Activated T-helper 2 cell treated with anti-CD3 and anti-CD28 coated beads, Interferon-gamma antibody, Interleukin-2, Interleukin-4, amounts not matched to agents 10 μg/mL and 5 μg/mL and 100 μg/mL, durations not matched to agents 14 hours and 24 hours and 36 hours (primary cell): Measurements from ENCODE around the gene TICAM2. TPM values are rescaled to one million over a fixed set of nuclear protein-coding genes. Genes with fewer than 3 reads are reported as not detected.

ENCODE experiments used
- DNase-seq: peaks from one replicate; pipeline ENCODE4 v3.0.0; 2021; ENCODE audit warnings: low spot score
- H3K27ac Mint-ChIP-seq: one replicate; pipeline ENCODE4 v1.8.0; 2021; ENCODE audit warnings: mixed read lengths
- H3K27me3 Mint-ChIP-seq: one replicate; pipeline ENCODE4 v1.8.0; 2021; ENCODE audit warnings: low read depth, mixed read lengths
- H3K36me3 Mint-ChIP-seq: one replicate; pipeline ENCODE4 v1.8.0; 2021; ENCODE audit warnings: low read depth, mixed read lengths
- H3K4me1 Mint-ChIP-seq: one replicate; pipeline ENCODE4 v1.8.0; 2021; ENCODE audit warnings: low read depth, mixed read lengths
- H3K4me3 Mint-ChIP-seq: one replicate; pipeline ENCODE4 v1.8.0; 2021; ENCODE audit warnings: low read depth, mild to moderate bottlenecking, moderate library complexity, mixed read lengths
- H3K9me3 Mint-ChIP-seq: one replicate; pipeline ENCODE4 v1.8.0; 2021; ENCODE audit warnings: mixed read lengths
- intact Hi-C: fragments of 100-400 bp; cut with micrococcal nuclease; formaldehyde crosslinking; loops from one replicate; pipeline ENCODE4 v1.15.1; 2023
- total RNA-seq: library from RNA; stranded (reverse); gene quantifications from 2 replicates; pipeline ENCODE4 v1.2.3, GENCODE V29; 2022

Gene TICAM2
- total RNA-seq, 1 donor from 2014 or later = not detected

DNA sequence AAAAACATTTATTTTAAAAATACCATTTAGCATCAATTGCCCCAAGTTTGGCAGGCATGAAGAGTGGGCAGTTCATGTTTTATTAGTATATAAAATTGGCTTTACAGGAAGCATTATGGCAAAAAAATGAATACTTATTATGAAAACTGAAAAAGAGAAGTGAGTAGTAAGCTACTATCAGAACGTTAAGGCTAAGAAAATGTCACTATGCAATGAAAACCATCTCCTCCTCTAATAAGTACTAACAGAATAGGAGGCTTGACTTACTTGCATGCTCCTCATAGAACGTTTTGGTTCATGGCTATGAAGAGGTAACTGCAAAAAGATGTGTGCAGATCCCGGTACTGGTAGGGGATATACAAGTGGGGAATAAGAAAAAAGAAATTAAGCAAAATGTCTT is 23.6 kb downstream of the TICAM2 start:
- intact Hi-C loops = no loop called here
- Mint-ChIP-seq H3K4me1 (no peaks in the 10 kb centered on the region), H3K9me3 (no peaks in the 10 kb centered on the region), H3K4me3 (no peak overlapping the region), H3K36me3 (no peaks in the 10 kb centered on the region), H3K27me3 (peaks cover 14% of the 10 kb centered on the region), H3K27ac (no peak overlapping the region)
- DNase-seq = no peak

DNA sequence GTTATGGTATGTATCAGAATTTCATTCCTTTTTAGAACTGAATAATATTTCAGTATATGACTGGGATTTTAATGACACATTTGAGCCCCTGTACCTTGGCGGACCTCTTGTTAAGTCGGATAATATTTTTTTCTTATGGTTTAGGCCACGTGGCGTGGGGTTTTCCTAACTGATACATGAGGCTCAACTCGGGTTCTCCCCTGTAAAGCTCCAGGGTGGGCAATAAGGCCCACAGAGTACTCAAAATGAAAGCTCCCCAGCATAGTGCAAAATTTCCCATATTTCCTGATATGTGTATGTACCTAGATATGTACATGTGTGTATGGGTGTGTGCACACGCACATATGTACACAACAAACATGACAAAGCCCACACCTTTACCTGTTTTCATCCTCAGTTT is 24.5 kb downstream of the TICAM2 start:
- intact Hi-C loops = no loop called here
- no peak for DNase-seq
- Mint-ChIP-seq H3K36me3 (no peaks in the 10 kb centered on the region), H3K27me3 (peaks cover 11% of the 10 kb centered on the region), H3K9me3 (no peaks in the 10 kb centered on the region), H3K4me1 (no peaks in the 10 kb centered on the region), H3K27ac (no peak overlapping the region), H3K4me3 (no peak overlapping the region)

GRCh38 chr5:115577329-115577728 is 24.9 kb downstream of the TICAM2 start:
- no peak overlapping the region for H3K4me3 Mint-ChIP-seq
- H3K27me3 Mint-ChIP-seq = peaks cover 15% of the 10 kb centered on the region
- H3K36me3 Mint-ChIP-seq = no peaks in the 10 kb centered on the region
- DNase-seq = no peak
- no peaks in the 10 kb centered on the region for H3K4me1 Mint-ChIP-seq
- H3K9me3 Mint-ChIP-seq = no peaks in the 10 kb centered on the region
- intact Hi-C loops = no loop called here
- H3K27ac Mint-ChIP-seq = no peak overlapping the region

GRCh38 chr5:115575167-115576070 is 26.9 kb downstream of the TICAM2 start:
- no peak for DNase-seq
- Mint-ChIP-seq H3K4me1 (no peaks in the 10 kb centered on the region), H3K36me3 (no peaks in the 10 kb centered on the region), H3K27ac (no peak overlapping the region), H3K27me3 (peaks cover 21% of the 10 kb centered on the region), H3K9me3 (no peaks in the 10 kb centered on the region), H3K4me3 (no peak overlapping the region)
- intact Hi-C loops = no loop called here

DNA sequence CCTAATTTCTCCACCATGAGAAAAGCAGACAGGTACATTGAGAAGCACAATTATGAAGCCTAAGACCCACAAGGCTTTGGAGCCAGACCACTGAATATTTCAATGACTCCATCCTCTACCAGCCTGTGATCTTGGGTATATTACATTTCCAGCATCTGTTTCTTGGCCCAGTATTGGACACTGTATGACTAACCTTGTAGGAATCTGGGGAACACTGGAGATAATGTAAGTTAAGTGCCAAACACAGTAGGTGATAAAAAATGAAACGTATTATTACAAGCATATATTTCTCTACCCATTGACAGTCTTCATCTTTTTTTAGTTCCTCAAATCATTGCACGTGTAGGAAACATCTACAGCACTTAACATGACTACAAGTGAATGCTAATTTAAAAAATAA is 29.1 kb downstream of the TICAM2 start:
- H3K4me1 Mint-ChIP-seq = no peaks in the 10 kb centered on the region
- H3K36me3 Mint-ChIP-seq = no peaks in the 10 kb centered on the region
- no peak overlapping the region for H3K4me3 Mint-ChIP-seq
- DNase-seq = no peak
- intact Hi-C loops = loop anchor here (5.0 kb wide), 1 partner anchor 476 kb away; no protein-coding TSS in a partner anchor
- no peaks in the 10 kb centered on the region for H3K9me3 Mint-ChIP-seq
- no peak overlapping the region for H3K27ac Mint-ChIP-seq
- H3K27me3 Mint-ChIP-seq = peaks cover 23% of the 10 kb centered on the region

- Mint-ChIP-seq H3K4me3 (no peak overlapping the region), H3K4me1 (no peaks in the 10 kb centered on the region)
- intact Hi-C loops = loop anchor here (5.0 kb wide), 1 partner anchor 474 kb away; no protein-coding TSS in a partner anchor
Measured at GRCh38 chr5:115571441-115571878, 30.8 kb downstream of the TICAM2 start.

DNA sequence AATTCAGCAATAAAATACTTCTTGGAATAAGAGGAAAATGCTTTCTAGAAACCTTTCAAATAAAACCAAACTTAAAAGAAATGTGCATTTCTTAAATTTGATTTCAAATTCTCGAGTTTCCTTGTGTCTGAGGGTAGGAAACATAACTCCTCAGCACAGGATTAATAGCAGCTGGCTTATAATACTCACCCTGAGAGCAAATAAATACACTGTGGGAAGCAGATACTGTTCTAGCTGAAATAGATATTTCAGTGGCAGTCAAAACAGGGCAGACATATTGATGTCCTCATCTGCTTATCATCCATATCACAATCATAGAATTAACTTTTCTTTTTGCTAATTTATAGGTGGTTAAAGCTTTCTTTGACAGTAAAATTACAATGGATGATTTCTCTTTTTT is 33.6 kb downstream of the TICAM2 start:
- DNase-seq = no peak
- H3K4me1 Mint-ChIP-seq = no peaks in the 10 kb centered on the region
- no peaks in the 10 kb centered on the region for H3K36me3 Mint-ChIP-seq
- H3K27me3 Mint-ChIP-seq = peaks cover 41% of the 10 kb centered on the region
- H3K9me3 Mint-ChIP-seq = no peaks in the 10 kb centered on the region
- intact Hi-C loops = no loop called here
- no peak overlapping the region for H3K27ac Mint-ChIP-seq
- H3K4me3 Mint-ChIP-seq = no peak overlapping the region

More at GRCh38 chr5:115571441-115571878, 30.8 kb downstream of the TICAM2 start:
- peaks cover 27% of the 10 kb centered on the region for H3K27me3 Mint-ChIP-seq
- no peaks in the 10 kb centered on the region for H3K9me3 Mint-ChIP-seq
- DNase-seq = no peak
- no peaks in the 10 kb centered on the region for H3K36me3 Mint-ChIP-seq
- no peak overlapping the region for H3K27ac Mint-ChIP-seq

DNA sequence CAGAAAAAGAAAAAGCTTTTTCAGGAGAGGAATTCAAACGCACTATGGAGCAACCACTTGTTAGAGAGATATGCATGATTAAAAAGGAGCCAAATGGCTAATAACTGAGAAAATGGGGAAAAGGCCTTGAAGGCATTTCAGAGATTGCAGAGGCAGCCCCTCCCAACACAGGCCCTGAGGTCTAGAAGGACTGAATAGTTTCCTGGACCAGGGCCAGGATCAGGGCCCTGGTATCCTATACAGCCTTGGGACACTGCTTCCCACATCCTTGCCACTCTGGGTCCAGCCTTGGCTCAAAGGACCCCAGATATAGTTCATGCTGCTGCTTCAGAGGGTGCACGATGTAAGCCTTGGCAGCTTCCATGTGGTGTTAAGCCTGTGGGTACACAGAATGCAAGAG is 37.0 kb downstream of the TICAM2 start:
- Mint-ChIP-seq H3K4me3 (no peak overlapping the region), H3K9me3 (no peaks in the 10 kb centered on the region), H3K27me3 (peaks cover 35% of the 10 kb centered on the region), H3K4me1 (no peaks in the 10 kb centered on the region), H3K36me3 (no peaks in the 10 kb centered on the region), H3K27ac (no peak overlapping the region)
- intact Hi-C loops = no loop called here
- no peak for DNase-seq

DNA sequence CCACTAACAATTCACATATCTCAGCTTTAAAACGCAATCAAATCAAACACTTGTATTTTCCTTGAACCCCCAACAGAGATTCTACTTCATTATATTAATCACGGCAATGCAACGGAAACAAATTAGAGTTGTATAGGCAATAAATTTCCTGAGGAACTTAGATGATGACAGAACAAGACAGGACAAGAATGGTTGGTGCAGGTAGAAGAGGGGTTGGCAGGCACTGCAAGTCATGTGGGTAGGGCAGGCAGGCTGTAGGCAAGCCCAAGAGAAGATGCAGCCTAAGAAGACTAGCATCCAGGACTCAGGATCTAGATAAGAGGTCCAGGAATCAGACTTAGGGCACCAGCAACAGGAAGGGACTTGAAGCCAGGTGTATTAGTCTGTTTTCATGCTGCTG is 41.1 kb downstream of the TICAM2 start:
- peaks cover 3% of the 10 kb centered on the region for H3K4me1 Mint-ChIP-seq
- H3K36me3 Mint-ChIP-seq = no peaks in the 10 kb centered on the region
- no peak overlapping the region for H3K27ac Mint-ChIP-seq
- intact Hi-C loops = no loop called here
- H3K4me3 Mint-ChIP-seq = no peak overlapping the region
- H3K9me3 Mint-ChIP-seq = no peaks in the 10 kb centered on the region
- H3K27me3 Mint-ChIP-seq = peaks cover 33% of the 10 kb centered on the region
- no peak for DNase-seq

DNA sequence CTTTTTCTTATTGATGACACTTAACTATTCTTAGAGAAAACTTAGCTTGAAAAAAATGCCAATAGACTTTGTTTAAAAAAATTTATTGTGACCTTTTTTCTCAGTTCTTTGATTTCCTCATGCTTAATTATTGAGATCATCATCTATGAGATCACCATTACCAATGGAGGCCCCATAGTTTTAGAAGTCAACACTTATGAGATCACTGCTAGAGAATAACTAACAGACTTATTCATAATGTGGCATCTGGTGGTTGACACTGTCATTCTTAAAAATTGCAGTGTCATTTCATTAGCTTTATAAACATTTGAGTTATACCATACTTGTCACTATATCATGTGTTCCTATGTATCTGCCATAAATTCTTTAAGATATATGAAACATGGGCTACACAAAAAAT is 42.8 kb downstream of the TICAM2 start:
- Mint-ChIP-seq H3K36me3 (no peaks in the 10 kb centered on the region), H3K9me3 (no peaks in the 10 kb centered on the region), H3K27me3 (peaks cover 22% of the 10 kb centered on the region), H3K4me1 (peaks cover 3% of the 10 kb centered on the region), H3K4me3 (no peak overlapping the region), H3K27ac (no peak overlapping the region)
- DNase-seq = no peak
- intact Hi-C loops = no loop called here

DNA sequence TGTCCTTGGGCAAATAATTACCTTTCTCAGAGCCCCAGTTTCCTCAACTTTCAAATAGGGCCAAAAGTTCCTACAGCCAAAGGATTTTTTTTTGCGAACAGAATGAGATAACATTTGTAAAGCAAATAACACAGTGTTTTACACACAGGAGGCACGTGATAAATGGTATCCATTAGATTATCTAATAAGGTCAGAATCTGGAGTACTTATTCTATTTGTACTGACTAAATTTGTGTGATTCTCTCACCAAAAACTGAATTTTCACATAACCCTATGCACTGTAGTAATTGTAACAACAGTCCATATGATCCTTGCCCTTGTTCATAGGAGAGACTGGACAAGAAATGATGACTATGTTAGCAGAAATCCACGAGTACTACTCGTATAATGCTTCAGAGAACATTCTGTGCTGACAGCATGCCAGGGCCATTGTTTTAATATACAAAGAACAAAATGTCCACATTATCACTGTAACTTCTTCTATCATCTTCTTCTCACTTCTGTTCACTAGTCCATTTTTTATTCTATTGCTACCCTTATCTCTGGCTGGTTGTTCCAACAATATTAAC is 43.8 kb downstream of the TICAM2 start:
- H3K36me3 Mint-ChIP-seq = no peaks in the 10 kb centered on the region
- no peak overlapping the region for H3K27ac Mint-ChIP-seq
- intact Hi-C loops = no loop called here
- no peaks in the 10 kb centered on the region for H3K9me3 Mint-ChIP-seq
- H3K4me1 Mint-ChIP-seq = peaks cover 3% of the 10 kb centered on the region
- no peak for DNase-seq
- peaks cover 18% of the 10 kb centered on the region for H3K27me3 Mint-ChIP-seq
- no peak overlapping the region for H3K4me3 Mint-ChIP-seq

- intact Hi-C loops = no loop called here
- no peak overlapping the region for H3K27ac Mint-ChIP-seq
Measured at GRCh38 chr5:115557667-115558387, 44.5 kb downstream of the TICAM2 start.

GRCh38 chr5:115556276-115556675 is 46.0 kb downstream of the TICAM2 start:
- H3K9me3 Mint-ChIP-seq = no peaks in the 10 kb centered on the region
- no peak overlapping the region for H3K4me3 Mint-ChIP-seq
- peaks cover 26% of the 10 kb centered on the region for H3K27me3 Mint-ChIP-seq
- H3K4me1 Mint-ChIP-seq = peaks cover 3% of the 10 kb centered on the region
- intact Hi-C loops = no loop called here
- no peak for DNase-seq
- H3K36me3 Mint-ChIP-seq = no peaks in the 10 kb centered on the region
- no peak overlapping the region for H3K27ac Mint-ChIP-seq

More at GRCh38 chr5:115557667-115558387, 44.5 kb downstream of the TICAM2 start:
- Mint-ChIP-seq H3K27me3 (peaks cover 18% of the 10 kb centered on the region), H3K4me1 (peaks cover 3% of the 10 kb centered on the region), H3K36me3 (no peaks in the 10 kb centered on the region), H3K4me3 (no peak overlapping the region), H3K9me3 (no peaks in the 10 kb centered on the region)
- DNase-seq = no peak
